Hematopoietic multipotent progenitor cell (in vitro differentiated cells): ENCODE data around the gene LCE2D. TPM values are rescaled to one million over a fixed set of nuclear protein-coding genes. Genes with fewer than 3 reads are reported as not detected.
"Not testable (repeated sequence)": the region's sequence is repeated elsewhere in the genome, so short reads cannot be mapped to it uniquely, and the experiment has no call there.

Experiments used
- DNase-seq, 3 donors: peaks; one replicate each; pipeline ENCODE4 v3.0.0-alpha.2; 2011 to 2015; ENCODE audit warnings: low read depth in 2 of 3, low spot score in 2 of 3
- small RNA-seq: library from RNA; depleted of rRNA; stranded (forward); fragments of <200 nt; gene quantifications from one replicate; pipeline ENCODE3, GENCODE V24; 2012
- total RNA-seq: library from RNA; depleted of rRNA; stranded (reverse); fragments of >200 nt; gene quantifications from one replicate; pipeline ENCODE4 v1.2.3, GENCODE V29; 2012

LCE2D gene
- total RNA-seq, 1 donor, result not detected

DNA sequence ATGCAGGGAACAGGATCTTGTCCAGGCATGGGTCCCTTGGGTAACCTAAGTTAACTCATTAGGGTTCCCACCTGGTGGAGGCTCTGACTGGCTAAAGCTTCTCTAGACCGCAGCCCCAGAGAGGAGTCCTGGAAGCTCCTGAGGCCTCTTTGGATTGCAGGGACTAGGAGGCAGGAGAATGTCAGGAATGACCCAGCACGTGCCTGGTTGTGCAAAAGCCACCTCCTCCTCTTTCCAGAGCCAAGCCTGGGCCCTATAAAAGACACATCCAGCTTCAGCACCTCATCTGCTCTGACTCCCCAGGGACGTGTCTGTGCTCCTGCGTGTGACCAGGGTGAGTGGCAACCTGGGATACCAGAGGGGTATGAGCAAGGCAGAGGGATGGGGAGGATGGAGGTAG, 22.6 kb downstream of the LCE2D start, which contains the start of gene LCE2B:
Gene LCE2B, plus strand, starts transcription at position 301 of the 400 bp plus-strand sequence. CDS start 721 bp downstream, outside the sequence.
- not testable (repeated sequence) for DNase-seq

DNA sequence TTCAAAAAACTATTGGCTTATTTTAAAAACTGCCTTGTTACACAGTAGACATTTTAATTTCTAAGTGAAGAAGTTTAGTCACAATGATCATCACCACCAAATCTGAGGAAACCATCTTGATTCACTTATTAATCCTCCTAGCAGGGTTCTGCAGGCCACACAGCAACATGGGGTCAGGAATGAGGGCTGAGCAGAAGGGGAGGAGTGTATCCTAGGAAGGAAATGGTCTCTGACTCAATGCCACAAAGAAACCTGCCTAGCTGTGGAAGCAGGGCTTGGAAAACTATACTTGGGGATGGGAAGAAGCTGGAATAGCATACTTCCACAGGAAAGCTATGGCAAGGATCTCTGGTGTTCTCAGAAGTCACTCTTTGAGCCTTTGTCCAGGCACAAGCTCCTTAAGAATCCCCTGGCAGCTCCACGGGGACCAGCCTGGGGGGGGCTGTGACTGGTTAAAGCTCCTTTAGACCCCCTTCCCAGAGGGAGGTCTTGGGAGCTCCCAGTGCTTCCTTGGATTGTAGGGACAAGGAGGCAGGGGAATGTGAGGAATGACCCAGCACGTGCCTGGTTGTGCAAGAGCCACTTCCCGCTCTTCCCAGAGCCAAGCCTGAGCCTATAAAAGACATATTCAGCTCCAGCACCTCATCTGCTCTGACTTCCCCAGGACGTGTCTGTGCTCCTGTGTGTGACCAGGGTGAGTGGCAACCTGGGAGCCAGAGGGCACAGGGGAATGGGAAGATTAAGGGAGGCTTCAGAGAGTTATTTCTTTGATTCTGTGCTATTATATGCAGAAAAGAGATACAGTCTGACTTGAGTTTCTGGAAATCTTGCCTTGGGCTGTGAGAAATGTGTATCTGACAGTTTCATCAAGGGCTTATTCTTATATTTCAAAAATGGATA, 34.8 kb downstream of the LCE2D start, which contains the start of gene LCE2A:
Gene LCE2A, plus strand, starts transcription at position 645 of the 900 bp plus-strand sequence. CDS start 557 bp downstream, outside the sequence.
- DNase-seq, result no peak

DNA sequence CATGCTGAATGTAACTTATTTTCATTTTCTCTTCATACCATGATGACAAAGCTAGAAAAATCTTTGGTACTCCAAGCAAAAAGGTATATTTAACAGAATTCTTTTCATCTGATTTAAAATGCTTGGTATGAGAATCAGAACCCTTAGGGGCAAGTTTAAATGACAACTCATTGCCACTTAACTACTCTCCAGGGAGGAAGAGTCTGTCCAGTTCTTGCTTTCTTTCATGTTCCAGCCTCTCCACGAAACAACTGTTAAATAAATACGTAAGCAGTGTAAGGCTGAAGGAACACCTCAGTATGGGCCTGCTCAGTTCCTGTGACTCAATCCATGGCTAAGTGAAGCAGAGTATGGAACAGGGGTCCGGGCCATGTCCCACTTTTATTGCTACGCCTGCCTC, 36.6 kb downstream of the LCE2D start:
- no peak for DNase-seq

GRCh38 chr1:152707860-152708259, 44.7 kb downstream of the LCE2D start, which contains the start of gene LCE4A:
Gene LCE4A (plus strand): TSS chr1:152708160. CDS start chr1:152709076, 916 bp downstream.
- DNase-seq, result no peak

Small RNA genes within 50 kb of the gene (small RNA-seq; reads per million reads assigned to genes)
- not detected for gene LCE3A
- gene LCE3B, result not detected

Other genes with a start within 250 kb of the LCE2D start
- not detected for gene CRNN, start 249.1 kb upstream of the LCE2D start, total RNA-seq
- gene LCE5A, start 152.6 kb upstream of the LCE2D start, total RNA-seq, result not detected
- not detected for gene CRCT1, start 148.9 kb upstream of the LCE2D start, total RNA-seq
- not detected for gene LCE3E, start 96.6 kb upstream of the LCE2D start, total RNA-seq
- gene LCE3D, start 82.9 kb upstream of the LCE2D start, total RNA-seq, result not detected
- gene LCE3C, start 63.1 kb upstream of the LCE2D start, total RNA-seq, result not detected
- gene LCE3B, start 49.6 kb upstream of the LCE2D start, total RNA-seq, result not detected
- gene LCE3A, start 40.3 kb upstream of the LCE2D start, total RNA-seq, result not detected
- not detected for gene LCE2C, start 11.9 kb downstream of the LCE2D start, total RNA-seq
- gene LCE2B, start 22.7 kb downstream of the LCE2D start, total RNA-seq, result not detected
- gene LCE2A, start 35.0 kb downstream of the LCE2D start, total RNA-seq, result not detected
- gene LCE4A, start 44.8 kb downstream of the LCE2D start, total RNA-seq, result not detected
- gene KPRP, start 94.6 kb downstream of the LCE2D start, total RNA-seq, result not detected
- not detected for gene LCE1F, start 111.8 kb downstream of the LCE2D start, total RNA-seq
- not detected for gene LCE1E, start 122.9 kb downstream of the LCE2D start, total RNA-seq
- gene LCE1D, start 133.3 kb downstream of the LCE2D start, total RNA-seq, result not detected
- gene LCE1C, start 143.3 kb downstream of the LCE2D start, total RNA-seq, result not detected
- gene LCE1B, start 148.6 kb downstream of the LCE2D start, total RNA-seq, result not detected
- not detected for gene LCE1A, start 164.1 kb downstream of the LCE2D start, total RNA-seq
- gene LCE6A, start 179.5 kb downstream of the LCE2D start, total RNA-seq, result not detected
- gene LCE7A, start 196.6 kb downstream of the LCE2D start, total RNA-seq, result not detected
- not detected for gene SMCP, start 214.9 kb downstream of the LCE2D start, total RNA-seq
- not detected for gene IVL, start 245.2 kb downstream of the LCE2D start, total RNA-seq